Breast epithelium (tissue), 4 donors: ENCODE measurements around the gene ATP13A2. TPM values are rescaled to one million over a fixed set of nuclear protein-coding genes. Genes with fewer than 3 reads are reported as not detected.
A peak's percentile ranks its signal among the peaks of the same experiment; 100 is the strongest.

Experiments used
- DNase-seq, 2 donors: peaks; one replicate each; pipeline ENCODE4 v3.0.0-alpha.2; 2019; ENCODE audit warnings: low spot score in 2 of 2
- H3K27ac ChIP-seq, 2 donors: fragments of 200-600 bp; sonication (generic) in 1 of 2; one replicate each; pipeline ENCODE4 v1.5.1; 2016 to 2019; ENCODE audit warnings: mild to moderate bottlenecking in 1 of 2
- H3K27me3 ChIP-seq, 2 donors: fragments of 200-600 bp; sonication (generic) in 1 of 2; one replicate each; pipeline versions ENCODE4 v1.5.1 to v1.6.0; 2017 to 2019; ENCODE audit warnings: control low read depth in 1 of 2, mild to moderate bottlenecking in 1 of 2
- H3K36me3 ChIP-seq: fragments of 200-600 bp; one replicate; pipeline ENCODE4 v1.5.1; 2019
- H3K4me1 ChIP-seq, 2 donors: fragments of 200-600 bp; sonication (generic); one replicate each; pipeline ENCODE4 v1.5.1; 2016 to 2019; ENCODE audit warnings: control low read depth in 1 of 2
- H3K4me3 ChIP-seq, 3 donors: fragments of 200-600 bp; sonication (generic); 1 replicate in 2 of 3; 2 replicates in 1 of 3; pipeline ENCODE4 v1.5.1; 2016 to 2019; ENCODE audit warnings: mild to moderate bottlenecking in 3 of 3, moderate library complexity in 2 of 3
- H3K9me3 ChIP-seq, 2 donors: fragments of 200-600 bp; sonication (generic) in 1 of 2; one replicate each; pipeline ENCODE4 v1.5.1; 2016 to 2019; ENCODE audit warnings: control low read depth in 1 of 2
- POLR2A ChIP-seq: fragments of 450-650 bp; IDR thresholded peaks from one replicate; pipeline ENCODE4 v1.6.1; 2016; ENCODE audit warnings: antibody characterized with exemption, mild to moderate bottlenecking, moderate library complexity
- POLR2AphosphoS5 ChIP-seq, 3 donors: sonication (generic); formaldehyde crosslinking; IDR thresholded peaks; one replicate each; pipeline ENCODE4 v1.6.1; 2017; ENCODE audit warnings: antibody characterized with exemption in 3 of 3
- intact Hi-C: fragments of 100-400 bp; cut with DNase I; formaldehyde crosslinking; loops from one replicate; pipeline ENCODE4 v1.15.1; 2023; ENCODE audit warnings: low total_unique reads
- total RNA-seq, 3 donors: library from RNA; depleted of rRNA; stranded (reverse); fragments of >200 nt; gene quantifications; one replicate each; pipeline ENCODE4 v1.1.0, GENCODE V29; 2016
- TF ChIP-seq, protein P1 (sequence below), 3 donors: fragments of 450-650 bp; IDR thresholded peaks; one replicate each; pipeline ENCODE4 v1.5.1; 2016 to 2017; ENCODE audit warnings: antibody characterized with exemption in 3 of 3, mild to moderate bottlenecking in 3 of 3, moderate library complexity in 3 of 3

ATP13A2 gene, protein sequence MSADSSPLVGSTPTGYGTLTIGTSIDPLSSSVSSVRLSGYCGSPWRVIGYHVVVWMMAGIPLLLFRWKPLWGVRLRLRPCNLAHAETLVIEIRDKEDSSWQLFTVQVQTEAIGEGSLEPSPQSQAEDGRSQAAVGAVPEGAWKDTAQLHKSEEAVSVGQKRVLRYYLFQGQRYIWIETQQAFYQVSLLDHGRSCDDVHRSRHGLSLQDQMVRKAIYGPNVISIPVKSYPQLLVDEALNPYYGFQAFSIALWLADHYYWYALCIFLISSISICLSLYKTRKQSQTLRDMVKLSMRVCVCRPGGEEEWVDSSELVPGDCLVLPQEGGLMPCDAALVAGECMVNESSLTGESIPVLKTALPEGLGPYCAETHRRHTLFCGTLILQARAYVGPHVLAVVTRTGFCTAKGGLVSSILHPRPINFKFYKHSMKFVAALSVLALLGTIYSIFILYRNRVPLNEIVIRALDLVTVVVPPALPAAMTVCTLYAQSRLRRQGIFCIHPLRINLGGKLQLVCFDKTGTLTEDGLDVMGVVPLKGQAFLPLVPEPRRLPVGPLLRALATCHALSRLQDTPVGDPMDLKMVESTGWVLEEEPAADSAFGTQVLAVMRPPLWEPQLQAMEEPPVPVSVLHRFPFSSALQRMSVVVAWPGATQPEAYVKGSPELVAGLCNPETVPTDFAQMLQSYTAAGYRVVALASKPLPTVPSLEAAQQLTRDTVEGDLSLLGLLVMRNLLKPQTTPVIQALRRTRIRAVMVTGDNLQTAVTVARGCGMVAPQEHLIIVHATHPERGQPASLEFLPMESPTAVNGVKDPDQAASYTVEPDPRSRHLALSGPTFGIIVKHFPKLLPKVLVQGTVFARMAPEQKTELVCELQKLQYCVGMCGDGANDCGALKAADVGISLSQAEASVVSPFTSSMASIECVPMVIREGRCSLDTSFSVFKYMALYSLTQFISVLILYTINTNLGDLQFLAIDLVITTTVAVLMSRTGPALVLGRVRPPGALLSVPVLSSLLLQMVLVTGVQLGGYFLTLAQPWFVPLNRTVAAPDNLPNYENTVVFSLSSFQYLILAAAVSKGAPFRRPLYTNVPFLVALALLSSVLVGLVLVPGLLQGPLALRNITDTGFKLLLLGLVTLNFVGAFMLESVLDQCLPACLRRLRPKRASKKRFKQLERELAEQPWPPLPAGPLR
- 10 to 100 TPM; 17.3 to 31.5 (median 31.3) TPM for total RNA-seq

DNA sequence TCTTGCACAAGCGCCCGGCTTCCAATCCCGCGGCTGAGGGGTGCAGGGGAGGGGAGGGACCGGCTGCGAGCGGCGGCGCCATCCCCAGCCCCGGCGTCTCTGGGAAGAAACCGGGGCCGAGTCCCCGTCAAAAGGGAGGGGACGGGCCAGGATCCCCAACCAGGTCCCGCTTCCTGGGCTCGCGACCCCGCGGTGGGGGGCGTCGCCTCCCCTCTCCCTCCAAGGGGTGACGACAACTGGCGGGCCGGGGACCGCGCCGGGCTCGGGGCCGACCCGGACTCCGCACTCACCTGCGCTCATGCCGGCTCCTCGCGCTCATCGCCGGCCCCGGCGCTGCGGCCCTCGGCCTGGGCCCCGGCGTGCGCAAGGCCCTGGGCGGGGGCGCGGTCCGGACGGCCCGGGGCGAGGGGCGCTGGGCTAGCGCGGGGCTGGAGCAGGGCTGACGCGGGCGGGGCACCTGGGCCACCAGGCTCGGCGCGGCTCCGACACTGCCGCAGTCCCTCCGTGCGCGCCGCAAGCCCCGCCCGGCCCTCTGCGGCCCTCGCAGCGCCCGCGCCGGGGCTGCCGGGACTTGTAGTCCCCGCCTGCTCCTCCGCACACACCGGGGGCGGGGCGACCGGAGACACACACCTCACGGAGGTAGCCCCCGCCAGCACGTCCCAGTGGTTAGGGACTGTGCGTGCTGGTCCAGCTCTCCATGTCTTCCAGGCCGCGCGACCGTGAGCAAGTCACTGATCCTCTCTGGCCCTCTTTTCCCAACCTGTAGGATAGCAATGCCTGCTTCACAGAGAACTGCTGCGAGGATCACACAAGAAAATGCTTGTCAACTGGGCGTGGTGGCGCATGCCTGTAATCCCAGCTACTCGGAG, at the start of gene ATP13A2:
TSS of gene ATP13A2 (minus strand) at position 490 of the 869 bp plus-strand sequence. CDS start at position 300, 190 bp downstream.
- Histone ChIP-seq H3K27me3 (no peaks in the 10 kb centered on the region), H3K4me1 (peaks cover 12 to 20% of the 10 kb centered on the region in 2 donors), H3K27ac (peak within 1 kb of the TSS; percentile 42 to 73), H3K36me3 (no peaks in the 10 kb centered on the region), H3K4me3 (peak within 1 kb of the TSS; percentile 82 to 97 (median 84)), H3K9me3 (no peaks in the 10 kb centered on the region)
- no peak for TF ChIP-seq POLR2AphosphoS5 (IDR thresholded peaks at IDR 0.05)
- TF ChIP-seq, protein P1, sequence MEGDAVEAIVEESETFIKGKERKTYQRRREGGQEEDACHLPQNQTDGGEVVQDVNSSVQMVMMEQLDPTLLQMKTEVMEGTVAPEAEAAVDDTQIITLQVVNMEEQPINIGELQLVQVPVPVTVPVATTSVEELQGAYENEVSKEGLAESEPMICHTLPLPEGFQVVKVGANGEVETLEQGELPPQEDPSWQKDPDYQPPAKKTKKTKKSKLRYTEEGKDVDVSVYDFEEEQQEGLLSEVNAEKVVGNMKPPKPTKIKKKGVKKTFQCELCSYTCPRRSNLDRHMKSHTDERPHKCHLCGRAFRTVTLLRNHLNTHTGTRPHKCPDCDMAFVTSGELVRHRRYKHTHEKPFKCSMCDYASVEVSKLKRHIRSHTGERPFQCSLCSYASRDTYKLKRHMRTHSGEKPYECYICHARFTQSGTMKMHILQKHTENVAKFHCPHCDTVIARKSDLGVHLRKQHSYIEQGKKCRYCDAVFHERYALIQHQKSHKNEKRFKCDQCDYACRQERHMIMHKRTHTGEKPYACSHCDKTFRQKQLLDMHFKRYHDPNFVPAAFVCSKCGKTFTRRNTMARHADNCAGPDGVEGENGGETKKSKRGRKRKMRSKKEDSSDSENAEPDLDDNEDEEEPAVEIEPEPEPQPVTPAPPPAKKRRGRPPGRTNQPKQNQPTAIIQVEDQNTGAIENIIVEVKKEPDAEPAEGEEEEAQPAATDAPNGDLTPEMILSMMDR (IDR thresholded peaks at IDR 0.05), result no peak
- TF ChIP-seq POLR2A, result no peak
- intact Hi-C loops, result no loop called here
- peak; percentile 76 to 80 for DNase-seq

DNA sequence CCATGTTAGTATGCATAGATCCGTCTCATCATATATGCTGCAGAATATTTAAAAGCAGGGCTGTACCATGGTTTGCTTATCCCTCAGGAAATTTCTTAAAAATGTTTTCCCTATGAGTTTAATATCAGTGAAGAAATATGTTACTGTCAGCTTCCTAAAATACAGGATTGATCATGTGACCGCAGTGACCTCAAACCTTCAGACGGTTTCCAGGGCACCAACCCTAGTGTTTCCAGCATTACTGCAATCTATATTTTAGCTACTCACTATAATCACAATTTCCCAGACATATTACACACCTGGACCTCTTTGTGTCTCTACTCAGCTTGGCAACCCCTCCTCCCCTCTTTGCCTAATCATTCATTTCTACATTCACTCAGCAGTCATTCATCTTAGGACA, 49.8 kb upstream of the ATP13A2 start:
- no peaks in the 10 kb centered on the region for H3K4me1 ChIP-seq
- TF ChIP-seq, protein P1 (IDR thresholded peaks at IDR 0.05), result no peak
- TF ChIP-seq POLR2AphosphoS5 (IDR thresholded peaks at IDR 0.05), result no peak
- TF ChIP-seq POLR2A, result no peak
- H3K4me3 ChIP-seq, result no peak overlapping the region
- H3K9me3 ChIP-seq, result peaks cover 6% of the 10 kb centered on the region in 2 donors
- intact Hi-C loops, result no loop called here
- no peak for DNase-seq
- H3K27me3 ChIP-seq, result no peaks in the 10 kb centered on the region
- H3K36me3 ChIP-seq, result no peaks in the 10 kb centered on the region
- H3K27ac ChIP-seq, result no peak overlapping the region

DNA sequence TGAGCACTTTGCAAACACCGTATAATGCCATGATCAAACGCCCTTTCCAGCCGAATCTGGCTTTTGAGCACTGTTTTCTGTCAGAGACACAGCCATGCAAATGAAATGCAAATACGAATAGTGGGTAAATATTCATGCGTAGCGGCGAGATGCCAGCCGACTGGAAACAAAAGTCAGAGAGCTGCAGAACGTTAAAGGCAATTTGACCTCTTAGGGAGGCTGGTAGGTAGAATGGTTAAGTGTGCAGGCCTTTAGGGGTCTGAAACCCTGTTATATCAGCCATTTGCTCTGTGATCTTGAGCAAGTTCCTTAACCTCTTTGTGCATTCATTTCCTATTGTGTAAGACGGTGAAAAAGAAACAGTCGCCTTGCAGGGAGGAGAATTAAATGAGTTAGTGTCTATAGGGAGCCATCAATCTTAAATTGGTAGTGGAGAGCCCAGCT, 48.6 kb upstream of the ATP13A2 start:
- no peak for DNase-seq
- Histone ChIP-seq H3K27me3 (no peaks in the 10 kb centered on the region), H3K27ac (no peak overlapping the region), H3K9me3 (peaks cover 6% of the 10 kb centered on the region in 2 donors), H3K4me3 (no peak overlapping the region), H3K4me1 (no peaks in the 10 kb centered on the region), H3K36me3 (no peaks in the 10 kb centered on the region)
- TF ChIP-seq, protein P1 (IDR thresholded peaks at IDR 0.05), result no peak
- TF ChIP-seq POLR2A (no peak), POLR2AphosphoS5 (IDR thresholded peaks at IDR 0.05) (no peak)
- intact Hi-C loops, result no loop called here

DNA sequence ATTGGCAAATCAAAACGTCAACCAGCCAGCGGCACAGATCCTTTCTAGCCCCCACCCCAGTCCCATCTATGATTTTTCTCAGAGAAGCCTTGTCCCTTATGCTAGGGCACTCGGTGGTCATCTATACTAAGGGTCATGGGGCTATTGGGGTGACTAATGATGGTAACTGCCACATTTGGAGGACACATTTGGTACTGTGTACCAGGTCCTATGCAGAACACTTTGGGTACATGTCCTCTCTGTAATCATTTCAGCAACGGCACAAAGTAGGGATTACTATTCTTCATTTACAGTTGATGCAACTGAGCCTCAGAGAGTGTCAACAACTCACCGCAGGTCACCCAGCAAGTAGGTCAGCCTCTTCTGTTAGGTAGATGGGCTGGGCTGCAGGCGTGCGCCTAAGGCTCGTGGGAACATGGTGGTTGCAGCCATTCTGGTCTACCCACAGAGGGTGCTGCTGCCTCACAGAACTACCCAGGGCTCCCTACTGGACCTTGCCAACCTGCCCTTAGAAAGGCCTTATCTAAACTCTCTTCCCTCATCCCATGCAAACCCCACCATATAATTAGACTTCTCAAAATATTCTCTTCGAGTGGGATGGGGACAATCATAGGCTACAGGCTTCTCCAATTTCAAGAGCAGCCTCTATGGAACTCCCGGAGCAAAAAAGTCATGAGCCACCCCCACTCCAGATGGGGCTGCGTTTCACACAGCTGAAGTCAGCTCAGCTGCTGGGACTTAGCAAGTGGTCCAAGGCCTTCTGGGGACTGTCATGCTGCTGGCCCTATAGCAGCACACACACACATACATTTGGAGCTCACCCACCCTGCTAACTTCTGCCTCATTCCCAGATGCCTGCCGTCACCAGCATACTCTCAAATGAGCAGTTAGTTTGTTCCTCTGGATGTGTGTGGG, 47.9 kb upstream of the ATP13A2 start:
- intact Hi-C loops, result loop anchor here (10.0 kb wide), 1 partner anchor 175 kb away; no protein-coding TSS in a partner anchor
- Histone ChIP-seq H3K9me3 (peaks cover 0 to under 1% of the 10 kb centered on the region in 2 donors), H3K27me3 (no peaks in the 10 kb centered on the region), H3K36me3 (no peaks in the 10 kb centered on the region), H3K4me1 (no peaks in the 10 kb centered on the region), H3K4me3 (no peak overlapping the region), H3K27ac (no peak overlapping the region)
- TF ChIP-seq POLR2A (no peak), POLR2AphosphoS5 (IDR thresholded peaks at IDR 0.05) (no peak)
- TF ChIP-seq, protein P1 (IDR thresholded peaks at IDR 0.05), result peak in 2 of 3 donors; percentile 62 to 70
- DNase-seq, result peak in 1 of 2 donors; percentile 50
